Measurements from ENCODE around the gene RNGTT.

DNA sequence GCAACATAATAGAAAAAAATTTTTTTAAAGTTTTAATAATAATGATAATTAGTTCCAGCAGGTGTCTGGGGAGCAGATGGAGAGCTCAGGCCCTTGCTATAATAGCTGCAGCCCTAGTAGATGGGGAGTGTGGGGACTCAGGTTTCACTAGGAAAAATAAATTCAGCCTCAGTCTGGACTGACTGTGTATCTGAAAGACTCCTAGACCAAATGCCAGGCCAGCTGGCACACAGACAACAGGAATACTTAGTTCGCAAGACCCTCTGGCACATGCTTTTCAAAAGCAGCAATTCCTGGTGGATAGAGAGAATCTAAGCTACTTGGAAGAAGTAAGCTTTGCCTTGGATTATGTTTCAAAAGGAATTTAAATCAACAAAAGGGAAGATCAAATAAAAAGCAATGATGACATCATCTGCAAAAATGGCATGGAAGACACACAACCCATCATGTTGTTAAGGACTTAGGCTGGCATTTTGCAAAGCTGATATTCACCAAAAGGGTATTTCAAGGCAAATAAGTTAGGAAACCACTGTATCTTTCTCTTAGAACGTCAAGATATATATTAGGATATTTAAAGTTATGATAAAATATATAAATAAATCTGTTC lies 107.8 kb downstream of the RNGTT start:
- TF ChIP-seq EZH2 (IDR thresholded peaks at IDR 0.05; ENCODE audit: low read length, unreplicated experiment), result no peak
- TF ChIP-seq, protein P1, sequence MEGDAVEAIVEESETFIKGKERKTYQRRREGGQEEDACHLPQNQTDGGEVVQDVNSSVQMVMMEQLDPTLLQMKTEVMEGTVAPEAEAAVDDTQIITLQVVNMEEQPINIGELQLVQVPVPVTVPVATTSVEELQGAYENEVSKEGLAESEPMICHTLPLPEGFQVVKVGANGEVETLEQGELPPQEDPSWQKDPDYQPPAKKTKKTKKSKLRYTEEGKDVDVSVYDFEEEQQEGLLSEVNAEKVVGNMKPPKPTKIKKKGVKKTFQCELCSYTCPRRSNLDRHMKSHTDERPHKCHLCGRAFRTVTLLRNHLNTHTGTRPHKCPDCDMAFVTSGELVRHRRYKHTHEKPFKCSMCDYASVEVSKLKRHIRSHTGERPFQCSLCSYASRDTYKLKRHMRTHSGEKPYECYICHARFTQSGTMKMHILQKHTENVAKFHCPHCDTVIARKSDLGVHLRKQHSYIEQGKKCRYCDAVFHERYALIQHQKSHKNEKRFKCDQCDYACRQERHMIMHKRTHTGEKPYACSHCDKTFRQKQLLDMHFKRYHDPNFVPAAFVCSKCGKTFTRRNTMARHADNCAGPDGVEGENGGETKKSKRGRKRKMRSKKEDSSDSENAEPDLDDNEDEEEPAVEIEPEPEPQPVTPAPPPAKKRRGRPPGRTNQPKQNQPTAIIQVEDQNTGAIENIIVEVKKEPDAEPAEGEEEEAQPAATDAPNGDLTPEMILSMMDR (conservative IDR thresholded peaks at IDR 0.05; ENCODE audit: low read depth, low read length), result no peak

Measured in PC-3 (cell line).